GM21529 (cell line): ENCODE measurements around the gene JAK3.

ENCODE experiments used
- ATAC-seq: cut with Tn5 transposase; IDR thresholded peaks from one replicate; pipeline ENCODE4 v1.9.1; 2021; ENCODE audit not compliant: unreplicated experiment

JAK3 gene

GRCh38 chr19:17841810-17842662, 5.7 kb downstream of the JAK3 start:
- ATAC-seq = no peak

- ATAC-seq = no peak
These were observed 6.4 kb downstream of the JAK3 start for GRCh38 chr19:17841371-17841809.

DNA sequence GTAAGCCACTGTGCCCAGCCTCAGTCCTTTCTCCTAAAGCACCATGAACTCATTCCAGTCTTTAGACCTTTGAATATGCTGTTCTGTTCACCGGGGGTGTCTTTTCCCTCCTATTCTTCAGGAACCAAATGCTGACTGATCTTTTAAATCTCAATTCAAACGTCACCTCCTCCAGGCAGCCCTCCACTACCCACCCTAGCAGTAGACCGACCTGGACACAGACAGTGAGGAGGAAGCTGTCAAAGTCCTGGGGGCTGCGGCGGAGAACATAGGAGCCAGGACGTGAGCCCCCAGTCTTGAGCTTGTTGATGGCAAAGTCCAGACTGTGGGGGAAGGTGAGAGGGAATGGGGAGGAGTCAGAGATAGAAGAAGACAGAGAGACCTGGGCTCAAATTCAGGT, 7.8 kb downstream of the JAK3 start:
- no peak for ATAC-seq

- ATAC-seq = no peak
These were observed 9.8 kb downstream of the JAK3 start for GRCh38 chr19:17837972-17838371.

GRCh38 chr19:17836530-17836929, 11.3 kb downstream of the JAK3 start:
- no peak for ATAC-seq

DNA sequence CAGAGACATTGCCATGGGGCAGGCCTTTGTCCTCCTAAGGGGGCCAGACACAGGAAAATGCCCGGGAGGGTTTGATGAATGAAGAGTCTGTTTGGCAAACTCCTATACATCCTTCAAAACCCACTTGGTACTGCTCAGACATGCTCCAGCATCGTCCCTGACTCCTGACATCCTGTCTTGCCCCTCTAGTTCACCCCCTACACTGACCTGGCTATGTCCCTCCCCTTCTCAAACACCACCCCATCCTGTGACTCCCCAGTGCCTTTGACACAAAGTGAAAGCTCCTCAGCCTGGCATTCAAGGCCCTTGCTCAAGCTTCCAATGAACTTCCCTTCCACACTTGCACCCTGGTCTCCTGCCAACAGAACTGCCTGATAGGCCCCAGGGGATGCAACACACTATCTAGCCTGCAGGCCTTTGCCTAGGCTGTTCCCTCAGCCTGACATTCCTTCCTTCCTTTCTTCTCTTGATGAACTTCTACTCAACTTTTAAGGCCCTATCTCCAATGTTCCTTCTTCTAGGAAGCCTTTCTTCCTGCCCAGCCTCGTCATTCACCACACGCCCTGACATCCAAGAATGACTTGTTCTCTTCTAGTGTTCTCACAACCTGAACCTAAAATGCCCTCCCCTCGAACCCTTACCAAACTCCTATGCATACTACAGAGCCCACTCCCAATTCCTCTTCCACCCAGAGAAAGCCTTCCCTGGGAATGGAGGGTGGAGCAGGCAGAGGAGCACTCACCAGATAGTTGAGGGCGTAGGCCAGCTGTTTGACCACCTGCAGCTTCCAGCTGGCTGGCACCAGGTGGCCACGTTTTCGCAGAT, 12.4 kb downstream of the JAK3 start:
- ATAC-seq = no peak

DNA sequence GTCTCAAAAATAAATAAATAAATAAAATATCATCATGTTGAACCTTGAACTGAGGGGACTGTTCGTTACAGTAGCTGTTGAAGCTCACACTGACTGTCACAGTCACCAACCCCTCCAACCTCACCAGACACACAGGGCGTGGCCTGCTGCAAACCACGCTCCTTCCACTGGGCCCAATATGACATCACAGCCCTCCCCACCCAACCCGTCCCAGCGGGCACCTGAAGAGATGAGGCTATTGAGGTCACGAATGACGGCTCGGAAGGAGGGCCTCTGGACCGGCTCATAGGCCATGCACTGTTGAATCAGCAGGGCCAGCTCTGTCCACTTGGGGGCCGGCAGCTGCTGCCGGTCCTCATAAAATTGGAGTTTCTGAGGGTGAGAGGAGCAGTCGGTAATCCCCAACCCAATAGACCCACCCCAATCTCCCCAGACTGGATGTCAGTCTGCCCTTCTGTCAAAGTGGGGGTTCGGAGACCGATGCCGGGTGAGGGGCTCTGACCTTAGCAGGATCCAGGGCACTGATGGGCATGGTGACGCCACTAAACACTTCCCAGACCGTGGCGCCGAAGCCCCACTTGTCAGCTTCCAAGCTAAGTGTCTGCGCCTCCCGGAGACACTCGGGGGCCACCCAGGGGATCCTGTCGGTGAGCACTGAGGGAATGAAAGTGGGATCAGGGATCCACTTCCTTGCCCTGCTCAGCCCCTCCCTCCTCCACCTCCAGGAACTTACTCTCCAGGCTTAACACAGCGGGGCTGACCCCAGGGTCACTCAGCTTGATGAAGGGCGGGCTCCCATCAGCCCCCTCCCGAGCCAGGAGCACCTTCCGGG, 13.2 kb downstream of the JAK3 start:
- ATAC-seq = no peak

DNA sequence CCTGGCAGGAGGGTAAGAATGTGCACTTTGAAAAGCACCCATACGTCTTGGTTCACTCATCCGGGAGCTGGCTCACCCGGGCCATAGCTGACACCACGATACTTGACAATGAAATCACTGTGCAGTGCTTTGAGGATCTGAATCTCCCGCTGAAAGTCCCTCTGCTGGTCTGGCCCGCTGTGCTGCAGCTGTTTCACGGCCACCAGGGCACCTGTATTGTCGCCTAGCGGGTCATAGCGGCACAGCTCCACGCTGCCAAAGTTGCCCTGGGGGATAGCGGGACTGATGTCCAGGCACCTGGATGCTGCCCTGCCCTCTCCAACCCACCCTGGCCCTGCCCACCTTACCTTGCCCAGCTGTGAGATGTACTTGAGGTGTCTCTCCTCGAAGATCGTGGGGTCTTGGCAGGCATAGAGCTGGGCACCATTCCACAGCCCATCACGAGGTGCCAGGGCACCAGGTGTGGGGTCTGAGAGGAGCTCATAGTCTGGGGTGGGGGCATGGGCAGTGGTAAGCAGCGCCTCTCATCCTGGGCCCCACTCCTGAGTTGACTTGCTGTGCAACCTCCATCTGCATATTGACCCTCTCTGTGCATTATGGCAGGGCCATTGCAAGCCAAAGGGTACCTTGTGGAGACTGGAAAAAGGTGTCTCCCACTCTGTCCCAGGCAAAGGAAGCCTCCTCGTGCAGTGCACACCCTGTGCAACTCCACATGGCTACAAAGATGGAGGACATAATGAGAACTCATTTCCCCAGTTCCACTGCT, 15.2 kb downstream of the JAK3 start:
- no peak for ATAC-seq

DNA sequence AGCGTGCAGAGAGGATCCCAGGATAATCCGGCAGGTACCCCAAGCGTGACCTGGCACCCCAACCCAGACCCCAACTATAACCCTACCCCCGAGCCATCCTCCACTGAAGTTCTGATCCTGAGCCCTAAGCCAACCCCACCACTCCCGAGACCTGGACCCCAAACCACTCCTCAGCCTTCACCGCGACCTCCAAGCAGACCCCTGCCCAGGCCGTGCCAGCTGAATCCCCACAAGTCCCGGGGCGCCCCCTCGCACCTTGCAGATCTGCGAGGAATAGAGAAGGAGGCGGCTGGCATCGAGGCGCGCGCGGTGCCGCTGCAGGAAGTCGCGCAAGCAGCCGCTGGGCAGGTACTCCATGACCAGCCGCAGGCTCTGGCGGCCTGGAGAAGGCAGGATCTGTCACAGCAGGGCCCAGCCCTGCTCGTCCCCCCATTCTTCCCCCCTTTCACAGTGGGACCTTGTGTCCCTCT, 16.3 kb downstream of the JAK3 start:
- no peak for ATAC-seq

DNA sequence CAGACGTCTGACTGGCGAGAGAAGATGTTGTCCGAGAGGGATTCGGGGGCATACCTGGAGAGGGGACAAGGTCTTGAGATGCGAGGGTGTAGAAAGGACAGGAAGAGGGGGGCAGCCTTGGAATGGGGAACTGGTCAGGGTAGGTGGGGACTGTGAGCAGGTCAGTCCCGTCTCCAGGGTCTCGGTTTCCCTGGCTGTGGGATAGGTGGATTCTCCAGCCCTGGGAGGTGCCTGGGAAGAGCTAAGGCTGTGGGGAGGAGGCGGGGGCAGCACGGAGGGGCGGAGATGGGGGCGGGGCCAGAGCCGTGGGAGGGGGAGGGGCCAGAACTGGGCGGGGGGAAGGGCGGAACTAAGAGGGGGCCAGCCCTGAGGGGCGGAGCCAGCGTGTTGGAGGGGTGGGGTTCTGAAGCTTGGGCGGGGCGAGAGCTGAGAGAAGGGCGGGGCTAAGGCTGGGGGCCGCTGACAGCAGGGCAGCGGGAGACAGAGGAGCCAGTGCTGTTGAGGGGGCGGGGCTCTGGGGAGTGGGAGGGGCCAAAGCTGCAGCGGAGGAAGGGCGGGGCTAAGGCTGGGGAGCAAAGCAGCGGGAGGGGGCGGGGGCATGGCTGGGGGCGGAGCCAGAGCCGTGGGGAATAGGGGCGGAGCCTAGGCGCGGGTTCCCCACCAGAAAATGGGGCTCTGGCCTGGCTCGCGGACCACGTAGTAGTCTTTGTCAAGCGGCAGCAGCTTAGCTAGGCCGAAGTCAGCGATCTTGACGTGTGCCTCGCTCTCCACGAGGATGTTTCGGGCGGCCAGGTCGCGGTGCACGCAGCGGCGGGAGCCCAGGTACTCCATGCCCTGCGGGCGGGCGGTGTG, 17.0 kb downstream of the JAK3 start:
- no peak for ATAC-seq

- ATAC-seq = no peak
These were observed 17.8 kb downstream of the JAK3 start for GRCh38 chr19:17829855-17830566.

DNA sequence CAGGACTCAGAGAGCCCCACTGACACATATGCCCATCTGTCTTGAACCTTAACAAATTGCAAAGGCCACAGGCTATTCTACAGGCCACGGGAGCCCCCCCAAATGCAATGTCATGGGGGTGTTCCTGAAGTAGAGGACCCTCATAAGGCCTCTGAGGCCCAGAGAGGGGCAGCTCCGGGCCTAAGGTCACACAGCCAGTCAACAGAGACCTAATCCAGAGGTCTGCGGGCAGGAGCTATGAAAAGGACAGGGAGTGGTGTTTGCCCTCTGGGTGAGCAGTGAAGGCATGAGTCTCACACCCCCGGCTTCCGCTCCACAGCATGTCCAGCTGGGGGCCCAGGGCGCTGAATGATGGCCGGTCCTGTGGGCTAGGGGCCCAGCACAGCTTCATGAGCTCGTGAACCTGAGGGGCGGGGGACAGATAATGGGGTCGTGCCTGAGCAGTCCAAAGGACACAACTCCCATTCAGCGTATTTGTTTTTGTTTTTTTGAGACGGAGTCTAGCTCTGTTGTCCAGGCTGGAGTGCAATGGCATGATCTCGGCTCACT, 21.2 kb downstream of the JAK3 start:
- ATAC-seq = no peak

GRCh38 chr19:17824339-17824738, 23.4 kb downstream of the JAK3 start:
- ATAC-seq = no peak

DNA sequence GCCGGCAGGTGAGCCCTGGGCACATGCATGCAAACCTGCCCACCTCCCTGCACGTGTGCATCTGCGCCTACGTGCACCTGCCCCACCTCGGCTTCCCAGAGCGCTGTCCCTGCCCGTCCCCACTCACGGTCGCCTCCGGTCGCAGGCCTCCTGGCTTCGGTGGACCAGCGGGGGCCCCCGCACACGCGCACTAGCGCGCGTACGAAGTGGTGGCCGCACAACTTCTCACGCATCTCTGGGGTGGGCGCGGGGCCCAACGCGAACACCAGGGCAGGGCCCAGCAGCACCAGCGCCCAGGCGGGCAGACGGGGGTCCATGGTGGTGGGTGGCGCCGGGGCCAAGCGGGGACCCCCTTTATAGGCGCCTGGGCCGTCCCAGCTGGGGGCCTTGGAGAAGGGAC, 26.6 kb downstream of the JAK3 start, which contains the start of gene INSL3:
INSL3 (minus strand) TSS at position 330 of the 400 bp plus-strand sequence; CDS start at position 317, 13 bp downstream.
- no peak for ATAC-seq

- no peak for ATAC-seq
These were observed 30.0 kb downstream of the JAK3 start for GRCh38 chr19:17817668-17818363.

DNA sequence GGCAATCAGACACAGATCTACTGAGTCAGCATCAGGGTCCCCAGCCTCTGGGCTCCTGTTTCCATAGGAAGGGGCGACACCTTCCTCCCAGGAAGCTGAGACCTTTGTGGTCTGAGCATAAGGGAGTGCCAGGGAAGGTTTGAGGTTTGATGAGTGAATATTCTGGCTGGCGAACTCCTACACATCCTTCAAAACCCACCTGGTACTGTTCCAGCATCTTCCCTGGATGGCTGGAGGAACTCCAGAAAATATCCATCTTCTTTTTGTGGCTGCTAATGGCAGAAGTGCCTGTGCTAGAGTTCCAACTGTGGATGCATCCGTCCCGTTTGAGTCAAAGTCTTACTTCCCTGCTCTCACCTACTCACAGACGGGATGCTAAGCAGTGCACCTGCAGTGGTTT, 35.7 kb downstream of the JAK3 start:
- no peak for ATAC-seq

- no peak for ATAC-seq
These were observed 36.1 kb downstream of the JAK3 start for GRCh38 chr19:17811681-17812080.

GRCh38 chr19:17811103-17811502, 36.7 kb downstream of the JAK3 start:
- no peak for ATAC-seq
